Osteocyte (in vitro differentiated cells): ENCODE data around the gene CHPF. TPM values are rescaled to one million over a fixed set of nuclear protein-coding genes. Genes with fewer than 3 reads are reported as not detected.

ENCODE experiments used
- DNase-seq: peaks from one replicate; pipeline ENCODE4 v3.0.0; 2021; ENCODE audit warnings: mixed read lengths; ENCODE audit not compliant: unreplicated experiment; ENCODE audit errors: extremely low spot score
- H3K27ac Mint-ChIP-seq: one replicate; pipeline ENCODE4 v1.8.0; 2021; ENCODE audit warnings: mild to moderate bottlenecking, mixed read lengths; ENCODE audit not compliant: unreplicated experiment
- H3K27me3 Mint-ChIP-seq: one replicate; pipeline ENCODE4 v1.8.0; 2021; ENCODE audit warnings: mixed read lengths; ENCODE audit not compliant: unreplicated experiment
- H3K36me3 Mint-ChIP-seq: one replicate; pipeline ENCODE4 v1.8.0; 2021; ENCODE audit warnings: mixed read lengths; ENCODE audit not compliant: unreplicated experiment
- H3K4me1 Mint-ChIP-seq: one replicate; pipeline ENCODE4 v1.8.0; 2021; ENCODE audit warnings: mixed read lengths; ENCODE audit not compliant: unreplicated experiment
- H3K4me3 Mint-ChIP-seq: one replicate; pipeline ENCODE4 v1.8.0; 2021; ENCODE audit warnings: mild to moderate bottlenecking, moderate library complexity, mixed read lengths; ENCODE audit not compliant: unreplicated experiment
- H3K9me3 Mint-ChIP-seq: one replicate; pipeline ENCODE4 v1.8.0; 2021; ENCODE audit warnings: mixed read lengths; ENCODE audit not compliant: unreplicated experiment
- CTCF ChIP-seq: fragments of 200-600 bp; sonication (generic); IDR thresholded peaks from 2 replicates; pipeline ENCODE4 v1.5.0; 2021; ENCODE audit warnings: antibody characterized with exemption, mild to moderate bottlenecking, moderate library complexity
- total RNA-seq: library from RNA; stranded (reverse); gene quantifications from 2 replicates; pipeline ENCODE4 v1.2.1, GENCODE V29; 2021

Gene CHPF
- total RNA-seq, 1 donor from 2014 or later: 144 TPM

- Mint-ChIP-seq H3K36me3 (no peaks in the 10 kb centered on the region), H3K4me1 (peaks cover 25% of the 10 kb centered on the region), H3K9me3 (no peaks in the 10 kb centered on the region), H3K27me3 (peaks cover 66% of the 10 kb centered on the region), H3K27ac (no peak within 1 kb of the TSS), H3K4me3 (no peak within 1 kb of the TSS)
- TF ChIP-seq CTCF: no peak
- DNase-seq: no peak
These were observed 29.3 kb downstream of the CHPF start, which contains the start of gene ASIC4 for GRCh38 chr2:219514196-219514761. TSS of gene ASIC4 (plus strand) at chr2:219514482. CDS start at chr2:219514725, 243 bp downstream.

GRCh38 chr2:219513787-219514186 lies 29.8 kb downstream of the CHPF start:
- no peak for TF ChIP-seq CTCF
- Mint-ChIP-seq H3K4me1 (peaks cover 27% of the 10 kb centered on the region), H3K36me3 (no peaks in the 10 kb centered on the region), H3K27ac (no peak overlapping the region), H3K27me3 (peaks cover 66% of the 10 kb centered on the region), H3K9me3 (no peaks in the 10 kb centered on the region), H3K4me3 (no peak overlapping the region)
- DNase-seq: no peak

- no peak overlapping the region for H3K27ac Mint-ChIP-seq
- TF ChIP-seq CTCF: no peak
- peaks cover 60% of the 10 kb centered on the region for H3K27me3 Mint-ChIP-seq
- H3K9me3 Mint-ChIP-seq: no peaks in the 10 kb centered on the region
- H3K4me1 Mint-ChIP-seq: peaks cover 27% of the 10 kb centered on the region
- no peak overlapping the region for H3K4me3 Mint-ChIP-seq
- H3K36me3 Mint-ChIP-seq: no peaks in the 10 kb centered on the region
- no peak for DNase-seq
These were observed 30.9 kb downstream of the CHPF start for GRCh38 chr2:219512524-219513216.

- no peaks in the 10 kb centered on the region for H3K9me3 Mint-ChIP-seq
- H3K4me1 Mint-ChIP-seq: peaks cover 27% of the 10 kb centered on the region
- H3K27me3 Mint-ChIP-seq: peaks cover 51% of the 10 kb centered on the region
- H3K4me3 Mint-ChIP-seq: no peak overlapping the region
- TF ChIP-seq CTCF: no peak
- no peaks in the 10 kb centered on the region for H3K36me3 Mint-ChIP-seq
- no peak overlapping the region for H3K27ac Mint-ChIP-seq
- no peak for DNase-seq
These were observed 31.9 kb downstream of the CHPF start for GRCh38 chr2:219511547-219512325.
